ENCODE measurements around the gene SMOC1.
A peak's percentile ranks its signal among the peaks of the same experiment; 100 is the strongest.

SMOC1 gene

DNA sequence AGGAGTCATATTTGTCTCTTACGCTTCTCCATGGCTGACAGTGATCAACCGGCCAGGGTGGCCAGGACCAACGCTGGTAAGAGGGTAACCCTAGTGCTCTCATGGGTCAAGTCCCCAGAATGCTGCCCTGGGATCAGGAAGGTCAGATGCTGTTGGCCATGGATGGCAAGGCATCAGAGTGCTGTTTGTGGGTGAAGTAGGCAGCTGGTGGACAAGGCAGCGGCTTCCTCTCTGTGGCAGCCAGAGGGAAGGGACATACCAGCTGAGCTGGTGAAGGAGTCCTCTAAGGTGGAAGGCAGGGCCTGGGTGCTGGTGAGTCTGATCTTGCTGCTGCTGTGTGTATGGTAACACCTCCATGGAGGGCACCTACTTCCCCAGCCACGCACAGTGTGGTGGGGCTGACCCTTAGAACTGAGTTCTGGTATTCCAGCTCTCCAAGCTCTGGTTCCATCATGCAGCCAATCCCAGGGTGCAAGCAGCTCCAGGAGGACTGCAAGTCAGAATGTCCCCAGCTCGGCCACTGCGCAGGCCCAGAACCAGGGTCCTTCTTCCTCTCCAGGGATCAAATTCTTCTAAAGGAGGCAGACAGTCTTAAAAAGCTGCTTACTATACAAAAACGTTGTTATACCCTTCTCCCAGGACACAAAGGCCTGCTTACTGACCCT lies 13.4 kb upstream of the SMOC1 start:
- DNase-seq, result no peak

DNA sequence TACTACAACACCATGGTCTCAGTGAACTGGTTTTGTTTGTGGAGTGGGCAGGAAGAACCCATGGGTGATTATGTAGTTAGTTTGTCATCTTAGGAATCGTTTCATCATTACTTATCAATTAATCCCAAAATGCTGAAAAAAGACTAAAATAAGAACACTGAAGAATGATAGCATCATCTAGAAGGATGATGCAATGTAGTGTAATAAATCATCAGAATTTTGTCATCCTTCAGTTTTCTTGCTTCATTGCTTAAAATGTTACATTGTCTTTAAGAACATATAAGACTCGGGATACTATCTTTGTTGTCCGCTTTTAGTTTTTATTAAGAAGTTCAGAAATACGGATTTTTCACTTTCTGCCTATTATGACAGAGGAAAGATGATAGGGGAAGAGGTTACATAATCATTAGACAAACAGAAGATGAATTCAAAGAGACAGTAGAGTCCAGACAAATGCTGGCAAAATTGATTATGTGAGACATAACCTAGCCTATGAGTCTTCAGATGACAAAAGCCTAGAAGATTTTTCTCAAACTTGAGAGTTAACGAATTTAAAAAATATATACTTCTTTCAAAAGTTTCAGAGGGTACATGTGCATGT lies 10.8 kb upstream of the SMOC1 start:
- DNase-seq, result no peak

- no peak for DNase-seq
Observed at GRCh38 chr14:69870613-69871012, 8.6 kb upstream of the SMOC1 start.

DNA sequence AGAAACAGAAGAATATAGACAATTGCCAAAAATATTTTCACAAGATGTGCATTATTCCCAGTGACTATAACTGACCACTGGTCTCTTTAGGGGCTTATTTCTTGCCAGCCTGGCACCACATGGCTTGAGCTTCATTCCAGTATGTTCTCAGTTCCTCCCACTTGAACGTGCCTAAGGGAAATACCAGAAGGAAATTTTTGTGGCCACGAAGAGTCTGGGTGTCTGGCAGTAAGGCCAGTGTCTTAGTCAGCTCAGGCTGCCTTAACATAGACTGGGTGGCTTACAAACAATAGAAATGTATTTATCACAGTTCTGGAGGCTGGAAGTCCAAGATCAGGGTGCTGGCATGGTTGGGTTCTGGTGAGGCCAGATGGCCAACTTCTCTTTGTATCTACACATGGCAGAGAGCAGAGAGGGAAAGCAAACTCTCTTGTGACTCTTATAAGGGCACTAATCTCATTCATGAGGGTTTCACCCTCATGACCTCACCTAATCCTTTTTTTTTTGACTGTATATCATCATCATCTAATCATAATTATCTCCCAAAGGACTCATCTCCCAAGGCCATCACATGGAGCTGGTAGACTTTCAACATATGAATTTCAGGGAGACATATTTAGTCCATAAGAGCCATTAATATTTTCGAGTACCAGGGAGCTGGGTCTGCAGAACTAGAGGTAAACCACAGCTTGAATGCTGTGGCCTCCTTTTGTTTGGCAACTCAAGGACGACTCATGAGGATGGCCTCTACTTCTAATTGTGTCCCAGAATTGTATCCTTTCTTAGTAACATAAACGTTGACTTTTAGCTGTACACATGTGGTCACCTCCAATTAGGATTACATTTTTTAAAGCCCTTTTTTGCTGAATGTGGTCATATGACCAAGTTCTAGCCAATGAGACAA lies 5.1 kb upstream of the SMOC1 start:
- peak; percentile 70 for DNase-seq

DNA sequence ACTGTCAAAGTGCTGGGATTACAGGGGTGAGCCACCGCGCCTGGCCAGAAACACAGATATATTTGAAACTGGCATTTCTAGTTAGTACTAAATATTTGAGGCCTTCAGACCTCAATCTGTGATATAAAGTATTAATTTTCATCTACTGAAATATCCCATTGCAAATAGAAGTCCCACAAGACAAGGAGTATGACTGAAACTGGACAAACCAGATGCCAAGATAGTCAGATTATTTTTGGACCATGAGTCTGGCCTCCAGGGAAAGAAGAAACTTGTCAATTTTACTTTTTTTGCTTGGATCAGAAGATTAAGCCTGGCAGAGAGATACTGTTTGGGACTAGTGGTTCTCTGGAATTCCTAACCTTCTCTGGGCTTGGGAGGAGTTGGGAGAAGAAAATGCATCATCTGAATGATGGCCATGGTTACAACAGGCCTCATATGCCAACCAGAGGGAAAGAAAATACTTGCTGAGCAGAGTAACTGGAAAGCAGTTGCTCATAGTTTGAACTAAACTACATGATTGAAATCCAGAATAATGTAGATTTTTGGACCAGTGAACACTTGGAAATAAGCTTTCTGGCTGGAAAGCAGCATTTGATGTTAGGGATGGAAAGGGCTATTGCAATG lies 2.9 kb upstream of the SMOC1 start:
- no peak for DNase-seq

- no peak for DNase-seq
Observed at GRCh38 chr14:69876848-69877306, 2.3 kb upstream of the SMOC1 start.

- DNase-seq, result no peak
Observed at GRCh38 chr14:69877492-69877891, 1.7 kb upstream of the SMOC1 start.

DNA sequence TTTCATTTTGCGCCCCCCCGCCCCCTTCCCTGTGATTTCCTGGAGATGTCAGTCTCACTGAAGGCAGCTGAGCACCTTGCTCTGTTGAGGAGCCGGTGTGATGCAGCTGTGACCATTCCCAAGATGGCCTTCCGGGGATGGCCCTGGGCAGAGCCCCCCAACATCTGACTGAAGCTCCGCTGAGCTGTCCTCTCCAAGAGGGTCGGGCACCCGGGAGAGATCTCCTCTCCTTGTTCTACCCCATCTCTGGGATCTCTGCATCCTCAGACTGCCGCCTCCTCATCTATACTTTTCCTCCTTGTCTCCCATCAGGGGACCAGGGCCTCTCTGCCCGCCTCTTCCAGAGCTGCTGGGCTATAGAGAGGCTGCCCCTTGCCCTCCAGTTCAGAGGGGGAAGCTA lies 965 bp upstream of the SMOC1 start:
- no peak for DNase-seq

GRCh38 chr14:69880044-69880487 lies 850 bp downstream of the SMOC1 start:
- DNase-seq, result no peak

DNA sequence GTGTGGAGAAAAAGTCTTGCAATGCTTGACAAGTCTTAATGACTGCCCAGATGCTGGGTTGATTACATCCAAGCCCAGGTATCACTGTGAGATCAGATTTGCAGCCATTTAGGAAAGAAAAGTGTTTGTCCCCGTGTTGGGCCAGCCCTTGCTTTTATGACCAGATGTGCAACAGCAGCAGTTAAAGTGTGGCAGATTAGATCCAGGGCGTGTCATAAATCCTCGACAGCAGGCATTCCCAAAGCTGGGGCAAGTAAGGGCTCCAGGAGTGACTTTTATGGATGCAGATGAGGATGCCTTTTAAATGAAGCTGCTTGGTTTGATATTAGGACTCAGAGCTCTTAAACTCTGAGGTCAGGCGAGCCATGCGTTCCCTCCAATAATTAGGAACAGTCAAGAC lies 1.7 kb downstream of the SMOC1 start:
- DNase-seq, result no peak

DNA sequence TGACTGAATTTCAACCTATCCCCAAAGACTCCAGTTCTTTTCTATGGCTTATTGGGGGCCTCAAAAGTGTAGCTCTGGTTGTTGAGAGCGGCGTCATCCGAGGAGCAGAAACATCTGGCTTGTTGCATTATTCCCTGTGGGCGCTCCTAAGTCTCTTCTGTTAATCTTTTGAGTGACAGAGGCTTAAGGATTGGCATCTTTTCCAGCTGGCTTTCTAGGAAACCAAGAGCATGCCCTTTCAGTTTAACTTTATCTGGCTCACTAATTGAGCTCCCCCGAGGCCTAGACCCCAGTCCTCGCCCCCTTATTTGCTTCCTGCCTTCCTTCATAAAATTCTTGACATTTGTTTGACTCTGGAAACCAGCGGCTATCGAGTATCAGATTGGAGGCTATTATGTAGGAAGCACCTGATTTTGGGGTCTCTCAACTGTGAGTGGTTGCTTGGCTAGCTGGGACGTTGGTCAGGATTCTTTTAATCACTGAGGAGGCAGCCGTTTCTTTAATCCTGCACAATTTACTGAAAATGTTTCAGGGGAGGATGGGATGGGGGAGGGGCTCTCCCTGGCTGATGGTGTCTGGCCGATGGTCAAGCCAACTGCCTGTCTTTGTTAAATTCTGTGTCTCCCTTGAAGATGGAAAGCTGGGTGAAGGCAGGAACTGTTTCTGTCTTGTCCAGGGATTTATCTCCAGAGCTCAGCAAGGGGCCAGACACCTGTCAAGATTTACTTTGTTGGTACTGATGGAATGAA lies 3.1 kb downstream of the SMOC1 start:
- DNase-seq, result no peak

- DNase-seq, result no peak
Observed at GRCh38 chr14:69882915-69883314, 3.7 kb downstream of the SMOC1 start.

DNA sequence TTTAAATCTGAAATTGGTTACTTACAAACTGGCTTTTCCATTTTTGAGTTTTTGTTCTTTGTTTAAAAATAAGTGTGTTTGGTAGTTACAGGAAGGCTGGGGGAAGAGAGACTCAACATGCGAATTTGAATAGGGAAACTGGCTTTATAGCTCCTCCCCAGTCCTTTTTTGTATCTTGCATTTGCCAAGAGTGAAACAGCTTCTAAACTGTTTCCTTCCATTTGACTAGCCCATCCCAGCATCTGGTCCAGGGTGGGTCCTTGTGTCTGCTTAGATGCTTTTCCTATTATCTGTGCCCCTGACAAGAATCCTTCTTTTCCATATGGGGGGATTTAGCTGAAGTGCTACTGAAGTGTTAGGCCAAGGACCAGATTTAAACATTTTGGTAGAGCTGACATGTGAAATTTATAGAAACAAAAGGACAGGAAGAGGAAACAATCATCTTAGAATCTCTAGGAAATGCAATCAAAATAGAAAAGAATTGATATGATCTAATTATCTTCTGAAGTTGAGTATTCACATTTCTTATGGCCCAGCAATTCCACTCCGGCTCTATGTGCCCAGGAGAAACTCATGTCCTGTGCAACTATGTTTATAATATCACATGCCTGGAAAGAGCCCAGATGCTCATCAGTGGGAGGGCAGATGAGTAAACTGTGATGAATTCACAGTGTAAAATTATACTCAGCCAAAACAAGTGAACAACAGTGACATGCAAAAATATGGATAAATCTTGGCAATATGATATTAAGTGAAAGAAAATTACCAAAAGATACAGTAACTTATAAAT lies 7.4 kb downstream of the SMOC1 start:
- no peak for DNase-seq

DNA sequence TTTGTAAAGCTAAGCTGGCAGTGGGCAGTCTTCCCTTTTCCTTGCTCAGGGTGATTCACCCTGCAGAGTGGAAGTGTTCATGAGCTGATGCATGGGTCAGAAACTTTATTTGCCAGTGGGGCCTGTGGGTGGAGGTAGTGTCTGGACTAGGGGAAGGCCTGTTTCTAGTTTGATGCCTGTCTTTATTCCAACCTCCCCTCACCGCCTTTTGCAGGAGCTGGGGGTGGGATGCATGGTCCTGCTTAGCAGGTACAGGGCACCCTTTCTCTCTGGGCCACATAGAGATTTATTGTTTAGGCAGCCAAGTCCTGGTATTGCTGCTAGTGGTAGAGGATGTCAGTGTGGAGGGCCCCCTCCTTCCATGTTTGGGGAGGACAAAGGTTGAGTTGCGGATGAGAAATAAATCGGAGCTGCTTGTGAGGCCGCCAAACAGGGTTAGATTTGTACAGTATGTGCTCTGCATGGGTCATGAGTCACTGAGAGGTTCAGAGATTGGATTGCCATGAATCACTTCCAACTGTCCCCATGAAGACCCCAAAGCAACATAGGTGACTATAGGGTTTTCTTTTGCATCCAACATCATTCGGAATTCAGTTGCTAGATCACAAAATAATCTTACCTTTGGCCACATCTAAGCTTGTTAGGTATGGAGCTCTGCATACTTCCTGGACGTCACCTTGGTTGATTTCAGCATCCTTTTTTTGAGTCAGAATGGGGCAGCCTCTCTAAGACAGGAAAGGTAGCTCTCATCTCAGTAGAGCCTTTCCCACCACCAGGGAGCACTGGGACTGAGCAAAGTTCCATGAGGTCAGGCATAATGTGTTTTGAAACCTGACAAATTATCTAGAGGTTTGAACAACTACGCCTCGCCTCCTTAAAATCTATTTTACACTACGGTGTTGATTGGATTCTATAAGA lies 8.8 kb downstream of the SMOC1 start:
- no peak for DNase-seq

GRCh38 chr14:69891422-69891821 lies 12.2 kb downstream of the SMOC1 start:
- no peak for DNase-seq

DNA sequence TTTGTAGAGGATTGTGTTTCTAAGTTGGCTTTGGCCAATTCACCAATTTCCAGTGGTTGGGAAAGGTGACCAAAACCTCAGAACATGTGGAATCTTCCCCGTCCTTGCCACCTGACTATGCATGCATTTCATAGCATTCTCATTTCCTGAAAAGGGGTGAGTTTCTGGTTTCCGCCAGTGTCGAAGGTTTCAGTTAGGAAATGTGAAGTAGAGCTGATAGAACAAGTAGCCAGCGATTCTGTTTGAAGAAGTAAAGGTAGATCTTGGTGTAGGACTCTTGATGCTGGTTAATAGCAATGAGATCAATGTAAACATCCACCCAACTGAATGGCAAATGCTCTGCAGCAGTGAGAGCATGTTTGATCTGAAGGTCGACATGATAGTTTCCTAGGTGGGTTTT lies 15.9 kb downstream of the SMOC1 start:
- peak; percentile 5 for DNase-seq

DNA sequence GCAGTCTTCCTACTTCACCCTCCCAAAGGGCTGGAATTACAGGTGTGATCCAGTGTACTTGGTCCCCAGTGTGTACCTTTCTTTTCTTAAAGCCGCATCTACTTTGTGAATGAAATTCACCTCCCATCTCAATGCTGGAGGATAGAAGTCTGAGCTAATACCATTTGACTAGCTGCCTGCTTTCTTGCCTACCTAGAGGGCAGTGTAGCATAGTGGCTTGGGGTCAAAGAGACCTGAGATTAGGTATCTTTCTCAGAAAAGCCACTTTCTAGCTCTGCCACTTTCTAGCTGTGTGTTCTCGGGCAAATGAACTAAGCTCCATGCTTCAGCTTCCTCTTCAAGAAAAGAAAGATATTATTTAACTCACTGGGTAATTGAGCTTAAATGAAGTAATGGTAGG lies 16.9 kb downstream of the SMOC1 start:
- peak; percentile 14 for DNase-seq

DNA sequence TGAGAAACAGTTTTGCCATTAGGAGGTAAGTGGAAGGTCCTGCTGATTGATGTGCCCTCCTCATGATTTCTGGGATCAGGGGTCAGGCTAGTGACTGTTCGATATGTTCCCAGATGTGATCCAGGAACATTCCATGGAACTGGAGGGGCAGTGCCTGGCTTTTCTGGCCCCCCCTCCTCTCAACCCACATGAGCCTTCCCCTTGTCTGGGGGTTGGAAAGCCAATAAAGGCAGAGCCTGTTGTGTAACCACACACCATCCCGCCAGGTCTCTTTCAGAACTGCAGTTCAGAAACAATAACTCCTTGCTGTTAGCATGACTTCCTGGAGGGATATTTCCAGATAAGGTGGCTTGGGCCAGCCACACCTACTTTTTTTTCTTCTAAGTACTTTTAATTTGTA lies 17.8 kb downstream of the SMOC1 start:
- peak; percentile 29 for DNase-seq

- peak; percentile 4 for DNase-seq
Observed at GRCh38 chr14:69900603-69901002, 21.4 kb downstream of the SMOC1 start.

DNA sequence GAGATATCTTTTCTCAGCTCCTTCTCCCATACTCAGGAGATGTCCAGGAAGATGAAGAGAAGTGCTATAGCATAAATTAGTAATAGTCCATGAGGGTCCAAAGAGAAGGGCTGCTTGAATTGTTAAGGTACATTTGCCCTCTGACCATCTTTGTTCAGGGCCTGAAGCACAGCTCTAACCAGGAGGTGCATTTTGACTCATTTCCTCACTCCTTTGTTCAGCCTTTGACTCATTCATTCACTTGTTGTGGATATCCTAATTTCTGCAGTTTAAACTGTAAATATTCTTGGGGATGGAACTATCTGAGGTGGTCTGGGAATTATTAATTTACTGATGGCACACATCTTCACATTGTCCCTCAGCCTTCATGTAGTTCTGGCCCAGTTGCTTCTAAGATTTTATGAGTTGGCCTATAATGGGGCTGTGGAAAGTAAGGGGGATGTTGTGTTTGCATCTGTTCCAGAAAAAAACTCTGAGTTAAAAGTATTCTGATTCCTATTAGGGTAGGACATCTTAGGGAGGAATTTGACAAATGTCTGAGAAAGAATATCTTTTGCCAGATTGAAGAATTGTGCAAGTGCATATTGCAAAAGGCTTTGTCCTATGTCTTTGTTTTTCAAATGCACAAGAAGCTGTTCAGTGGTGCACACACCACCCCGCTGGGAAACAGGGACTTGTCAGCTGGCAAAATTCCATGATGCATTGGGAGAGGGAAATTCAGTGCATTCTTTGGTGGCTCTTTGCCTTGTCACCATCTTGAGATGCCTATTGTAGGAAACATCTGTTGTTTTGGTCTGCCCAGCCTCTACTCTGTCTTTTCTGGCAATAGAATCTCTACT lies 22.1 kb downstream of the SMOC1 start:
- peak; percentile 18 for DNase-seq

Measured in islet precursor cell (in vitro differentiated cells).